WERI-Rb-1 (cell line): ENCODE data around the gene DCC.
A peak's percentile ranks its signal among the peaks of the same experiment; 100 is the strongest.

Source experiments
- DNase-seq: peaks from one replicate; pipeline ENCODE4 v3.0.0-alpha.2; 2020
- H3K27ac ChIP-seq: fragments of 250-450 bp; sonication (Bioruptor Pico); 2 replicates; pipeline ENCODE4 v1.5.1; 2020; ENCODE audit warnings: mild to moderate bottlenecking, moderate library complexity
- H3K27me3 ChIP-seq: fragments of 250-450 bp; sonication (Bioruptor Pico); 2 replicates; pipeline ENCODE4 v1.5.1; 2021; ENCODE audit warnings: mild to moderate bottlenecking, low read depth, moderate library complexity; ENCODE audit not compliant: insufficient read depth, severe bottlenecking
- H3K36me3 ChIP-seq: fragments of 250-450 bp; sonication (Bioruptor Pico); 2 replicates; pipeline ENCODE4 v1.5.1; 2020; ENCODE audit warnings: mild to moderate bottlenecking, moderate library complexity
- H3K4me3 ChIP-seq: 2 replicates; pipeline ENCODE4 v1.5.1; 2011; ENCODE audit warnings: low read depth, mild to moderate bottlenecking, control low read depth, low read length
- H3K9me3 ChIP-seq: fragments of 250-450 bp; sonication (Bioruptor Pico); 2 replicates; pipeline ENCODE4 v1.5.1; 2021; ENCODE audit warnings: mild to moderate bottlenecking, moderate library complexity; ENCODE audit not compliant: severe bottlenecking
- TF ChIP-seq, protein P1 (sequence below): IDR thresholded peaks from 2 replicates; pipeline ENCODE4 v1.5.1; 2011; ENCODE audit warnings: low read depth, mild to moderate bottlenecking, control low read depth, inconsistent platforms, low read length

DCC gene

DNA sequence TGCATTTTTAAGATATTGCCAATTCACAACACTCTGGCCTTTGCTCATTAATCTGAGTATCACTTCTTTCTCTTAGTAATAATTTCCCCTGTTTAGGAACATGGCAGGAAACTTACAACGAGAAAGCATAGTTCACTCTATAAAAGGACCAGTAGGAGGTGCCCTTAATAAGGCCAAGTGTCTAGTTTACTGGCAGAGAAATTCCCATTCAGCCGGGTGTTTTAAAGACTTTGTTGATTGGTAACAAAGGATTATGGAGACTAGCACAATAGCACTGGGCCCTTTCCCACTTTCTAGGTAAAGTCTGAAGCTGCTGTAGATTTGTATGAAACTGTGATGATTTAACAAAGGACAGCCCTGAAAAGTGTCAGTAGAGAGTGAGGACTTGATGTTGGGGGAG, 3.1 kb downstream of the DCC start:
- H3K27ac ChIP-seq = no peak overlapping the region
- peaks cover 19% of the 10 kb centered on the region for H3K27me3 ChIP-seq
- TF ChIP-seq, protein P1, sequence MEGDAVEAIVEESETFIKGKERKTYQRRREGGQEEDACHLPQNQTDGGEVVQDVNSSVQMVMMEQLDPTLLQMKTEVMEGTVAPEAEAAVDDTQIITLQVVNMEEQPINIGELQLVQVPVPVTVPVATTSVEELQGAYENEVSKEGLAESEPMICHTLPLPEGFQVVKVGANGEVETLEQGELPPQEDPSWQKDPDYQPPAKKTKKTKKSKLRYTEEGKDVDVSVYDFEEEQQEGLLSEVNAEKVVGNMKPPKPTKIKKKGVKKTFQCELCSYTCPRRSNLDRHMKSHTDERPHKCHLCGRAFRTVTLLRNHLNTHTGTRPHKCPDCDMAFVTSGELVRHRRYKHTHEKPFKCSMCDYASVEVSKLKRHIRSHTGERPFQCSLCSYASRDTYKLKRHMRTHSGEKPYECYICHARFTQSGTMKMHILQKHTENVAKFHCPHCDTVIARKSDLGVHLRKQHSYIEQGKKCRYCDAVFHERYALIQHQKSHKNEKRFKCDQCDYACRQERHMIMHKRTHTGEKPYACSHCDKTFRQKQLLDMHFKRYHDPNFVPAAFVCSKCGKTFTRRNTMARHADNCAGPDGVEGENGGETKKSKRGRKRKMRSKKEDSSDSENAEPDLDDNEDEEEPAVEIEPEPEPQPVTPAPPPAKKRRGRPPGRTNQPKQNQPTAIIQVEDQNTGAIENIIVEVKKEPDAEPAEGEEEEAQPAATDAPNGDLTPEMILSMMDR = peak; percentile 58
- H3K4me3 ChIP-seq = no peak overlapping the region
- H3K36me3 ChIP-seq = no peaks in the 10 kb centered on the region
- H3K9me3 ChIP-seq = no peaks in the 10 kb centered on the region
- DNase-seq = peak; percentile 24

DNA sequence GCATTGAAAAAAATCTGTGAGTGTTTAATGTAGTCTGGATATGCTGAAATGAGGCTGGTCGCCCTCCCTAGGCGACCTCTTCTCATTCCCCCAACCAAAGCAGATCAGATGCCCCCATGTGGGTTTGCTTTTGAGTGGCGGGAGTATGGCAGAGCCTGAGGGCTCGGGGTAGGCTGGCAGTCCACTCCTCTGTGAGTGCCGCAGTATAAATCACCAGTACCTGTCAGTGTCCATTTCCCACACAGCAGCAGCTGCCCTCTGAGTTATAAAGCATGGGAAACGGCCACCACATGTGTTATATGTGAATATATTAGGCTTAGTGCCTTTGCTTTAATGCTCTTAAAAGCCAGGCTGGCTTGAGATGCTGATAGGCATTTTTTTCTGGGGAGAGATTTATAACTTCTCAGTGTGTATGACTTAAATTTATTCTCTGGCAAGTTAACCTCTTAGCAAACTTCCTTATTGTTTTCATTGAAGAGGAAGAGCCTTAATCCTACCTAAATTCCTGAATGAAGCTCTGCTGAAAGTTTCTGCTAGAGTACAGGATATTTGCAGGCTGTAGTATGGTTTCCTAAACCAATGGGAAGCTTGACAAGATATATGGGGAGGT, 3.8 kb downstream of the DCC start:
- TF ChIP-seq, protein P1 = no peak
- Histone ChIP-seq H3K9me3 (no peaks in the 10 kb centered on the region), H3K27ac (no peak overlapping the region), H3K27me3 (peaks cover 19% of the 10 kb centered on the region), H3K4me3 (no peak overlapping the region), H3K36me3 (no peaks in the 10 kb centered on the region)
- peak; percentile 62 for DNase-seq

DNA sequence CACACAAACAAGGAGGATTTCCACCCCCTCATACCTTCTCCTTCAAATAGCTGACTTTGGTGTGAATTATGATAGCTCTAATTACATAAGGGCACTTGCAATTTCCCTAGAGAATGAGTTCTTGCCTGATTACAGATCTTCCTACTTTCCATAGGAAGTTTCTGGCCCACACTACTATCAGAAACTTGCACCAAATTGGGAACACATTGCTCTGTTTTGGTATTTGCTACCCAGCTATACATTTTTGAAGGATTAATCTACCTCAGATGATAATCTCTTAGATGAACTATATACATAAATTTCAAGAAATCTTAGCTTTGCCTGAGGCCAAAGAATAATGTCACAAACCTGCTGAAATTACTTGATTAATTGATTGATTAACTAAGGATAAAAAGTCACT, 4.9 kb downstream of the DCC start:
- Histone ChIP-seq H3K27me3 (peaks cover 19% of the 10 kb centered on the region), H3K36me3 (no peaks in the 10 kb centered on the region), H3K9me3 (no peaks in the 10 kb centered on the region), H3K4me3 (no peak overlapping the region), H3K27ac (no peak overlapping the region)
- TF ChIP-seq, protein P1 = no peak
- no peak for DNase-seq

DNA sequence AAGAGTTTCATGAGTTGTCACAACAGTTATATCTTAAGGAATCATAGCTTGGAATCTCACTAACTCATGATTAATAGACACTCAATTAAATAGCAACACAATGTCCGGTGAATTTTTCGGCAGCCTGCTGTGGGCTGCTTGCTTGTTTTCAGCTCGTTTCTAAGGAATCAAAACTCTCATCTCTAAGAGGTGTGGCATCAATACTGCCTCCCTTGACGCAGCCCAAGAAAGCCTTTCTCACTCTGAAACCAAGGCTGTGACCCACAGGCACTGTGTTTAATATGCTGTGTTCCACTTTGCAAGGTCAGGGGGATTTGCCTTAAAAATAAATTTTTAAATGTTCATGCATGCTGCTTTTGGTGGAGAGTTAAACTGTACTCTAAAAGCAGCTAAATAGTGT, 5.4 kb downstream of the DCC start:
- H3K36me3 ChIP-seq = no peaks in the 10 kb centered on the region
- TF ChIP-seq, protein P1 = no peak
- no peak for DNase-seq
- no peaks in the 10 kb centered on the region for H3K9me3 ChIP-seq
- H3K27ac ChIP-seq = no peak overlapping the region
- H3K4me3 ChIP-seq = no peak overlapping the region
- peaks cover 16% of the 10 kb centered on the region for H3K27me3 ChIP-seq

DNA sequence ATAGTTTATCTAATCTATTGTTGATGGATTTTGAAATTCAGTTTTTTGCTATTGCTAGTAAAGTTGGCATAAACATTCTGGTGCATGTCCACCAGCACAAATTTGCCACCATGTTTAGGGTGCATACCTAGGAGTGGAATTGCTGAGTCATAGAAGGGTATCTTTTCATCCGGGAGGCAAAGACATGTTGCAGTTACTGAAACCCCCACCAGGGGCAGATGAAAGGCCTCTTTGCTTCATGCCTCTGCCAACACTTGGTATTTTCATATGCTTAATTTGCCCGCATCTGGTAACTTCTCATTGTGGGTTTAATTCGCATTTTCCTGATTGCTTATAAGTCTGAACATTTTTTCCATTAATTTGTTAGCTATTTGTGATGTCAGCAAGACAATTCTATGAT, 8.2 kb downstream of the DCC start:
- Histone ChIP-seq H3K9me3 (no peaks in the 10 kb centered on the region), H3K27ac (no peak overlapping the region), H3K27me3 (no peaks in the 10 kb centered on the region), H3K36me3 (no peaks in the 10 kb centered on the region), H3K4me3 (no peak overlapping the region)
- peak; percentile 50 for DNase-seq
- TF ChIP-seq, protein P1 = peak; percentile 61

DNA sequence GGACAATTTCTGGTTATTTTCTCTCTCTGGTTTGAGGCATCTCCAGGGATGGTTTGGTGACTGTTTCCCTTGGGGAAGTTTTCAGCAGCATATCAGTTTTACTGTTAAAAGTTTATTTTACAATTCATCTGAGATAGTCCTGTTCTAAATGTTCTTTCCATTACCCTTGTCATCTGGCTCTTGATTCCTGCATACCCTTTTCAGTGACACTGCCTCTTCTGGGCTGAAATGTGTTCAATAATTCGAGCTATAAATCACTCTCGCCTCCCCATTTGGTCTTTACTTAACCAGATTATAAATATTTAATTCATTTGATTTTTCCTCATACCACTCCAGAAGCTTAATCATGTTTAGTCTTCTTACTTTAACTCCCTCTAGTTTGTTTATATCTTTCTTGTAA, 9.5 kb downstream of the DCC start:
- Histone ChIP-seq H3K9me3 (no peaks in the 10 kb centered on the region), H3K4me3 (no peak overlapping the region), H3K36me3 (no peaks in the 10 kb centered on the region), H3K27ac (no peak overlapping the region), H3K27me3 (no peaks in the 10 kb centered on the region)
- DNase-seq = no peak
- TF ChIP-seq, protein P1 = no peak
